Psoas muscle (tissue), 8 donors: Measurements from ENCODE around the gene OR5K3. TPM values are rescaled to one million over a fixed set of nuclear protein-coding genes. Genes with fewer than 3 reads are reported as not detected.

ENCODE experiments used
- ATAC-seq, 4 donors: fragments of 200-7000 bp; cut with Tn5 transposase; one replicate each; pipeline ENCODE4 v1.9.1; 2020; ENCODE audit warnings: moderate library complexity in 3 of 4, mild to moderate bottlenecking in 2 of 4
- DNase-seq, 2 donors: peaks; one replicate each; pipeline ENCODE4 v3.0.0-alpha.2; 2020
- H3K27ac ChIP-seq: fragments of 200-600 bp; one replicate; pipeline ENCODE4 v1.8.0; 2022
- H3K27me3 ChIP-seq, 3 donors: fragments of 200-600 bp in 1 of 3; one replicate each; pipeline versions ENCODE4 v1.6.1 to v1.8.0; 2013 to 2022; ENCODE audit warnings: low read length in 2 of 3, mild to moderate bottlenecking in 2 of 3, moderate library complexity in 1 of 3; ENCODE audit not compliant: insufficient read depth in 3 of 3
- H3K36me3 ChIP-seq, 2 donors: fragments of 200-600 bp in 1 of 2; one replicate each; pipeline versions ENCODE4 v1.6.1 to v1.8.0; 2013 to 2022; ENCODE audit warnings: low read depth in 1 of 2, mild to moderate bottlenecking in 1 of 2, moderate library complexity in 1 of 2; ENCODE audit not compliant: insufficient read depth in 1 of 2
- H3K4me1 ChIP-seq: fragments of 200-600 bp; one replicate; pipeline ENCODE4 v1.8.0; 2022
- H3K4me3 ChIP-seq: fragments of 200-600 bp; one replicate; pipeline ENCODE4 v1.8.0; 2022; ENCODE audit warnings: mild to moderate bottlenecking
- H3K9me3 ChIP-seq: fragments of 200-600 bp; one replicate; pipeline ENCODE4 v1.8.0; 2022
- CTCF ChIP-seq: fragments of 200-600 bp; IDR thresholded peaks from one replicate; pipeline ENCODE4 v1.8.0; 2022; ENCODE audit warnings: antibody characterized with exemption
- WGBS, 3 donors: extraction: QIAGEN DNeasy Blood & Tissue Kit; methylation state at CpG; one replicate each; pipeline versions ENCODE4 v1.1.6 to v1.1.7; 2013; 5-methylcytosine and 5-hydroxymethylcytosine counted together
- intact Hi-C, 2 donors: fragments of 100-400 bp; cut with DNase I; formaldehyde crosslinking; loops; one replicate each; pipeline versions ENCODE4 v1.11.0 to v1.14.2; 2022
- polyA plus RNA-seq, 3 donors: library from polyadenylated mRNA; stranded (reverse); fragments of 200-250 nt; gene quantifications; one replicate each; pipeline ENCODE4 v1.2.3, GENCODE V29; 2013
- total RNA-seq, 4 donors: library from RNA; stranded (reverse); fragmentation: NEBNext Ultra II Directional in 2 of 4; extraction: Animal tissue kit (Norgen Biotek cat#: 25700) in 2 of 4; gene quantifications; one replicate each; pipeline versions ENCODE4 v1.2.1 to v1.2.4, GENCODE V29; 2021 to 2023
- donor health status: healthy with polysubstance abuse.
- donor health status: DM: no; HTN: no; CAD: no; lungs with moderate emphysema.
- donor health status: Bipolar disorder and iron deficiency.
- donor health status: healthy.
- donor health status: DM: yes; HTN: yes; CAD: no.
- donor health status: DM: no; HTN: no; CAD: no.
- donor health status: DM: no; HTN: no; CAD: no.
- donor health status: DM: yes; HTN: yes; CAD: no.

The OR5K3 gene
- total and polyA plus RNA-seq, 7 donors, result not detected

- no peak for ATAC-seq
- no peak for DNase-seq
- TF ChIP-seq CTCF, result no peak
- H3K36me3 ChIP-seq, result no peaks in the 10 kb centered on the region
- intact Hi-C loops, result no loop called here
- H3K4me3 ChIP-seq, result no peak overlapping the region
- H3K27me3 ChIP-seq, result no peaks in the 10 kb centered on the region
- peaks cover 11% of the 10 kb centered on the region for H3K9me3 ChIP-seq
- H3K27ac ChIP-seq, result no peak overlapping the region
- no peaks in the 10 kb centered on the region for H3K4me1 ChIP-seq
Measured at GRCh38 chr3:98404010-98404409, 13.5 kb downstream of the OR5K3 start.

GRCh38 chr3:98406034-98406433, 15.6 kb downstream of the OR5K3 start:
- no peak for ATAC-seq
- no peak for TF ChIP-seq CTCF
- intact Hi-C loops, result no loop called here
- DNase-seq, result no peak
- peaks cover 11% of the 10 kb centered on the region for H3K9me3 ChIP-seq
- H3K4me3 ChIP-seq, result no peak overlapping the region
- no peaks in the 10 kb centered on the region for H3K27me3 ChIP-seq
- no peaks in the 10 kb centered on the region for H3K4me1 ChIP-seq
- 91 to 96% (median 95%) methylated on average over 2 of the region's 2 CpGs for WGBS, 3 donors
- H3K27ac ChIP-seq, result no peak overlapping the region
- no peaks in the 10 kb centered on the region for H3K36me3 ChIP-seq

- ATAC-seq (no peak), DNase-seq (no peak)
- Histone ChIP-seq H3K27ac (no peak overlapping the region), H3K4me1 (no peaks in the 10 kb centered on the region), H3K9me3 (peaks cover 26% of the 10 kb centered on the region), H3K36me3 (no peaks in the 10 kb centered on the region), H3K27me3 (no peaks in the 10 kb centered on the region), H3K4me3 (no peak overlapping the region)
- TF ChIP-seq CTCF, result no peak
- intact Hi-C loops, result no loop called here
Measured at GRCh38 chr3:98432575-98432974, 42.1 kb downstream of the OR5K3 start.

GRCh38 chr3:98433764-98434163, 43.3 kb downstream of the OR5K3 start:
- H3K27me3 ChIP-seq, result no peaks in the 10 kb centered on the region
- ATAC-seq (no peak), DNase-seq (no peak)
- H3K36me3 ChIP-seq, result no peaks in the 10 kb centered on the region
- peaks cover 20% of the 10 kb centered on the region for H3K9me3 ChIP-seq
- WGBS, 3 donors, result 17 to 31% (median 24%) methylated on average over 2 of the region's 2 CpGs
- no peak overlapping the region for H3K4me3 ChIP-seq
- H3K27ac ChIP-seq, result no peak overlapping the region
- TF ChIP-seq CTCF, result no peak
- intact Hi-C loops, result no loop called here
- H3K4me1 ChIP-seq, result no peaks in the 10 kb centered on the region

GRCh38 chr3:98434412-98434811, 43.9 kb downstream of the OR5K3 start:
- no peaks in the 10 kb centered on the region for H3K27me3 ChIP-seq
- DNase-seq, result no peak
- no peak overlapping the region for H3K27ac ChIP-seq
- ATAC-seq, result no peak
- 63 to 70% (median 69%) methylated on average over 4 of the region's 4 CpGs for WGBS, 3 donors
- H3K9me3 ChIP-seq, result peaks cover 17% of the 10 kb centered on the region
- no peaks in the 10 kb centered on the region for H3K4me1 ChIP-seq
- intact Hi-C loops, result no loop called here
- no peak for TF ChIP-seq CTCF
- no peaks in the 10 kb centered on the region for H3K36me3 ChIP-seq
- H3K4me3 ChIP-seq, result no peak overlapping the region
